ENCODE measurements around the gene SHROOM1. TPM values are rescaled to one million over a fixed set of nuclear protein-coding genes. Genes with fewer than 3 reads are reported as not detected.

Gene SHROOM1
- total and polyA plus RNA-seq, 2 of the 8 experiments (the other 6 are each of a cell fraction or from before 2014, with no cell fraction given): 3.9 to 5.2 TPM

- H3K4ac ChIP-seq (replicated peaks; ENCODE audit: insufficient read length, low read depth, low read length): no peak overlapping the region
- H3K56ac ChIP-seq (replicated peaks; ENCODE audit: insufficient read length, low read depth, low read length): no peak overlapping the region
- CTCF ChIA-PET (ENCODE audit: partially characterized antibody): interaction anchor here (0.9 to 3.6 kb wide), 11 partner anchors 9 to 252 kb away, joined by 3 to 17 read pairs (median 5); no protein-coding TSS in a partner anchor
Measured at GRCh38 chr5:132778129-132778528, 52.3 kb downstream of the SHROOM1 start.

More at GRCh38 chr5:132778129-132778528, 52.3 kb downstream of the SHROOM1 start:
- WGBS, 2 experiments (ENCODE audit: extremely low coverage in 1 of 2, insufficient coverage in 1 of 2, insufficient read length in 1 of 2, insufficient replicate concordance in 2 of 2, low coverage in 1 of 2, low lambda C conversion rate in 2 of 2, missing lambda C conversion rate in 1 of 2): 71% methylated on average over 4 of the region's 4 CpGs; no CpG with 5 or more reads in 1 of the 2 experiments
- H2BK12ac ChIP-seq (ENCODE audit: low read depth, low read length): no peak overlapping the region
- H3K36me3 ChIP-seq (ENCODE audit: control insufficient read depth in 2 of 4, insufficient read depth in 4 of 4, low read length in 3 of 4): no peaks in the 10 kb centered on the region
- H2BK20ac ChIP-seq (ENCODE audit: low read length): no peak overlapping the region
- H3K23me2 ChIP-seq (ENCODE audit: low read depth, low read length): peaks cover 10% of the 10 kb centered on the region
- no peaks in the 10 kb centered on the region; the same call in 1 of the 2 replicates for H3K79me1 ChIP-seq (ENCODE audit: low read depth, low read length)
- no peak overlapping the region for H3K27ac ChIP-seq (ENCODE audit: low read depth, low read length)
- peak overlapping the region in 2 of 4 experiments; percentile 72 to 74; a peak in 4 of 8 replicates for H3K4me3 ChIP-seq (ENCODE audit: extremely low read depth in 1 of 4, insufficient read depth in 2 of 4, low read depth in 3 of 4, low read length in 4 of 4)
- H3K14ac ChIP-seq (ENCODE audit: insufficient read length): no peak overlapping the region
- POLR2A ChIA-PET (ENCODE audit: partially characterized antibody): interaction anchor here (1.0 to 2.7 kb wide), 4 partner anchors 8 to 45 kb away, joined by 3 to 8 read pairs (median 4); partner anchors contain the start of gene CCNI2
- no peak overlapping the region for H2AK5ac ChIP-seq (ENCODE audit: low read depth, low read length)
- H3K79me2 ChIP-seq (ENCODE audit: control insufficient read depth in 1 of 2, insufficient read depth in 2 of 2, low read length in 2 of 2): peaks cover 0 to 7% of the 10 kb centered on the region in 2 experiments; a peak in 1 of 4 replicates
- H2BK120ac ChIP-seq (replicated peaks; ENCODE audit: low read depth, low read length): no peak overlapping the region
- H3K4me2 ChIP-seq (ENCODE audit: insufficient read depth in 1 of 2, low read depth in 2 of 2, low read length in 2 of 2): peak overlapping the region; percentile 92 to 94
- H3K27me3 ChIP-seq (replicated peaks in 1 of 4; ENCODE audit: control insufficient read depth in 3 of 4, extremely low read depth in 1 of 4, insufficient read depth in 3 of 4, low read length in 3 of 4): peaks cover 2 to 51% (median 34%) of the 10 kb centered on the region in 4 experiments
- H3K9ac ChIP-seq (replicated peaks in 1 of 4; ENCODE audit: extremely low read depth in 1 of 4, low read depth in 3 of 4, low read length in 3 of 4): no peak overlapping the region
- no peak overlapping the region for H3K23ac ChIP-seq (ENCODE audit: insufficient read length)
- peak overlapping the region; percentile 98; the same call in 1 of the 2 replicates for H2AFZ ChIP-seq (ENCODE audit: low read length)
- H3K4me1 ChIP-seq (replicated peaks in 1 of 4; ENCODE audit: control insufficient read depth in 3 of 4, insufficient read depth in 4 of 4, low read length in 3 of 4): peaks cover 0 to 9% (median 1%) of the 10 kb centered on the region in 4 experiments; a peak in 5 of 7 replicates
- FAIRE-seq: no peak
- no peak for DNase-seq (ENCODE audit: low read depth in 1 of 2, low spot score in 2 of 2)
- TF ChIP-seq CBX8 (IDR thresholded peaks at IDR 0.05; ENCODE audit: borderline replicate concordance, low read depth, low read length) (no peak), SUZ12 (IDR thresholded peaks at IDR 0.05; ENCODE audit: low read length) (no peak), NANOG (IDR thresholded peaks at IDR 0.05; ENCODE audit: insufficient read depth, low read depth, low read length, poor library complexity, severe bottlenecking) (no peak), TEAD4 (IDR thresholded peaks at IDR 0.05; ENCODE audit: low read depth, low read length) (no peak), HDAC6 (IDR thresholded peaks at IDR 0.05; ENCODE audit: low read depth, low read length) (no peak), TAF1 (IDR thresholded peaks at IDR 0.05; ENCODE audit: low read depth, low read length) (no peak), NRF1 (IDR thresholded peaks at IDR 0.05; ENCODE audit: low read depth, low read length) (no peak), EZH2 (IDR thresholded peaks at IDR 0.05; ENCODE audit: low read depth, low read length, severe bottlenecking) (peak; percentile 30)
- H2BK15ac ChIP-seq (ENCODE audit: low read length): no peak overlapping the region
- no peak overlapping the region for H4K8ac ChIP-seq (ENCODE audit: extremely low read depth, insufficient read depth, low read length)
- H4K20me1 ChIP-seq (replicated peaks in 1 of 2; ENCODE audit: control insufficient read depth in 1 of 2, insufficient read depth in 2 of 2, low read length in 2 of 2): peaks cover 0 to 7% of the 10 kb centered on the region in 2 experiments
- H4K5ac ChIP-seq (ENCODE audit: insufficient read length, low read depth, low read length): no peak overlapping the region
- no peak overlapping the region for H2BK5ac ChIP-seq (ENCODE audit: low read depth, low read length)
- no peak overlapping the region for H3K18ac ChIP-seq (ENCODE audit: extremely low read depth, low read length)
- H3K9me3 ChIP-seq (ENCODE audit: insufficient read depth in 2 of 2, low read depth in 1 of 2, low read length in 1 of 2): no peaks in the 10 kb centered on the region
- no peak overlapping the region for H4K91ac ChIP-seq (replicated peaks; ENCODE audit: insufficient read length, low read length)

Measured in H1 (cell line).